ENCODE results near the gene DBI. TPM values are rescaled to one million over a fixed set of nuclear protein-coding genes. Genes with fewer than 3 reads are reported as not detected.

Gene DBI
- total RNA-seq, 1 donor from 2014 or later = 11.2 TPM

DNA sequence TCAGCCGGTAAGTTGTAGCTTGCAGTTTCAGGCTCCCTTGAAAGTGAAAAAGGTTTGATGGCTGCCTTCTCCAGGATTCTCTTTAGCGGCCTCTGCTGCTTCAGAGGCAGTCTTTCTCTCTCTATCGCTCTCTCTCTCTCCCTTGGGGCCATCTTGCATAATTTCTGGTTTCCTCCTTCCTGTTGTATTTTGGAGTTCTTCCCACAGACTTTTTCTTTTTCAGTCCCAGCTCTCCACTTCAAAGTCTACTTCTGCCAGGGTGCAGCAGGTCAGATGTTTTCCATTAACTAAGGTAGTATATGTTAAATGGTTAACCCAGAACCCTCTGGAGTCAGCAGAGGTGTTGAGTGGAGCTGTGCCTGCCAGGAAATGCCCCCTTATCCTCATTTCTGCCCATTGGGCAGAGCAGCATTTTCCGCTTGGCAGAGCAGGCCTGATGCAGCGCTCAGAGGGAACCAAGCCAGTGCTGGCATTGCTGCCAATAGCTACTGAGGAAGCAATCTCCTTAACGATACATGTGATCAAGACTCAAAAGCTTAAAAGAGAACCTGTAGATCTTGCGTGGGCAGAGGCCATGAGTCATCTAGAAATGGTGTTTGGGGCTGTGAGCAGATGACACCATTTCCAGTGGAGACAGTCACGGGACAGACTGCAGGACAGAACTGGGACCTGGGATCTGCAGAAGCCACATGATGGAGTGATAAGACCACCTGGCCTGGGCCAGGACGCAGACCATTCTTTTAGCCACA, 20.8 kb downstream of the DBI start:
- intact Hi-C loops (cut with DNase I) = no loop called here
- H3K36me3 ChIP-seq = no peaks in the 10 kb centered on the region
- DNase-seq (ENCODE audit: low spot score in 2 of 2) = peak; percentile 50 to 71
- peak overlapping the region in 1 of 2 donors; percentile 41 for H3K27ac ChIP-seq
- no peaks in the 10 kb centered on the region for H3K9me3 ChIP-seq
- H3K4me1 ChIP-seq = no peaks in the 10 kb centered on the region
- TF ChIP-seq, protein P1, sequence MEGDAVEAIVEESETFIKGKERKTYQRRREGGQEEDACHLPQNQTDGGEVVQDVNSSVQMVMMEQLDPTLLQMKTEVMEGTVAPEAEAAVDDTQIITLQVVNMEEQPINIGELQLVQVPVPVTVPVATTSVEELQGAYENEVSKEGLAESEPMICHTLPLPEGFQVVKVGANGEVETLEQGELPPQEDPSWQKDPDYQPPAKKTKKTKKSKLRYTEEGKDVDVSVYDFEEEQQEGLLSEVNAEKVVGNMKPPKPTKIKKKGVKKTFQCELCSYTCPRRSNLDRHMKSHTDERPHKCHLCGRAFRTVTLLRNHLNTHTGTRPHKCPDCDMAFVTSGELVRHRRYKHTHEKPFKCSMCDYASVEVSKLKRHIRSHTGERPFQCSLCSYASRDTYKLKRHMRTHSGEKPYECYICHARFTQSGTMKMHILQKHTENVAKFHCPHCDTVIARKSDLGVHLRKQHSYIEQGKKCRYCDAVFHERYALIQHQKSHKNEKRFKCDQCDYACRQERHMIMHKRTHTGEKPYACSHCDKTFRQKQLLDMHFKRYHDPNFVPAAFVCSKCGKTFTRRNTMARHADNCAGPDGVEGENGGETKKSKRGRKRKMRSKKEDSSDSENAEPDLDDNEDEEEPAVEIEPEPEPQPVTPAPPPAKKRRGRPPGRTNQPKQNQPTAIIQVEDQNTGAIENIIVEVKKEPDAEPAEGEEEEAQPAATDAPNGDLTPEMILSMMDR (IDR thresholded peaks at IDR 0.05) = no peak
- H3K4me3 ChIP-seq = no peak overlapping the region
- no peaks in the 10 kb centered on the region for H3K27me3 ChIP-seq

DNA sequence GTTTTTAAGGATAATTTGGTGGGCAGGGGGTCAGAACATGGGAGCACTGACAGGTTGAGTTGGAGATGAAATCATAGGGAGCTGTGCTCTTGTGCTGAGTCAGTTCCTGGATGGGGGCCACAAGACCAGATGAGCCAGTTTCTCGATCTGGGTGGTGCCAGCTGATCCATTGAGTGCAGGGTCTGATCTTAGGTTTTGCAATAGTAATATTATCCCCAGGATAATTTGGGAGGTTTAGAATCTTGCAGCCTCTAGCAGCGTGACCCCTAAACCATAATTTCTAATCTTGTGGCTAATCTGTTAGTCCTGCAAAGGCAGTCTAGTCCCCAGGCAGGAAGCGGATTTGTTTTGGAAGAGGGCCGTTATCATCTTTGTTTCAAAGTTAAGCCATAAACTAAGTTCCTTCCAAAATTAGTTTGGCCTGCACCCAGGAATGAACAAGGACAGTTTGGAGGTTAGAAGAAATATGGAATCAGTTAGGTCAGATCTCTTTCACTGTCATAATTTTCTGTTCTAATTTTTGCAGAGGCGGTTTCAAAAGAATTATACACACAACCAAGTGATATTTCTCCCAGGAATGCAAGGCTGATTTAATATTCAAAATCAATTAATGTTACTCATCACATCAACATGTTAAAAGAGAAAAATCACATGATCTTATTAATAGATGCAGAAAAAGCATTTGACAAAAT, 23.0 kb downstream of the DBI start:
- no peak for DNase-seq (ENCODE audit: low spot score in 2 of 2)
- TF ChIP-seq, protein P1 (IDR thresholded peaks at IDR 0.05) = no peak

DNA sequence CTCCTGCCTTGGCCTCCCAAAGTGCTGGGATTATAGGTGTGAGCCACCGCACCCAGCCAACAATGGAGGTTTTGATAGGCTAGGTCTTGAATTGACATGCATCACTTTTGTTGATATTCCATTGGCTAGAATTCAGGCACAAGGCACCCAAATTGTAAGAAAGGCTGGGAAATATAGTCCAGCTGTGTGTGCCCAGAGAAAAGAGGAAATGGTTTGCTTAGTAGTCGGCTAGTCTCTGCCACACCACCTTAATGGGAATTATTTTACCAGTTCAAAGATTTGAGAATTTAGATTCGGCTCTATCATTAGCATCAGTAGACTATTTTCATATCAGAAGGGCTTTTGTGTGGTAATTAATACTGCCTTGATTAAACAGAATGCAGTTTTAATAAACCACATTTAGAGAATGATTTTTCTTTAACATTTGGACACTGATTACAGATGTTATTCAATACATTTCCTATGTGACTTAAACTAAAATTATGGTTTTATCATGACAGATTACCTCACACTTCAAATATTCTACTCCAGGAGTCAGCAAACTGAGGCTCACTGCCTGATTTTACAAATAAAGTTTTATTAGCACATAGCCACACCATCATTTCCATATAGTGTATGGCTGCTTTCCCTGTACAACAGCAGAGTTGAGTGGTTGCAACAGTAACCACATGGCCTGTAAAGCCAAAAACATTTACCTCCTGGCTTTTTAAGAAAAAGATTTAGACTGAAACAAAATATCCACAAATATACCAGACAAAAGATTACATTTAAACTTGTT, 27.4 kb downstream of the DBI start:
- intact Hi-C loops (cut with DNase I) = no loop called here
- Histone ChIP-seq H3K4me1 (no peaks in the 10 kb centered on the region), H3K9me3 (no peaks in the 10 kb centered on the region), H3K27ac (no peak overlapping the region), H3K36me3 (no peaks in the 10 kb centered on the region), H3K4me3 (no peak overlapping the region), H3K27me3 (no peaks in the 10 kb centered on the region)
- DNase-seq (ENCODE audit: low spot score in 2 of 2) = no peak
- TF ChIP-seq, protein P1 (IDR thresholded peaks at IDR 0.05) = no peak

More for the DNA sequence above, 23.0 kb downstream of the DBI start:
- Histone ChIP-seq H3K27me3 (no peaks in the 10 kb centered on the region), H3K36me3 (no peaks in the 10 kb centered on the region), H3K27ac (no peak overlapping the region), H3K9me3 (no peaks in the 10 kb centered on the region), H3K4me3 (no peak overlapping the region), H3K4me1 (no peaks in the 10 kb centered on the region)
- intact Hi-C loops (cut with DNase I) = no loop called here

DNA sequence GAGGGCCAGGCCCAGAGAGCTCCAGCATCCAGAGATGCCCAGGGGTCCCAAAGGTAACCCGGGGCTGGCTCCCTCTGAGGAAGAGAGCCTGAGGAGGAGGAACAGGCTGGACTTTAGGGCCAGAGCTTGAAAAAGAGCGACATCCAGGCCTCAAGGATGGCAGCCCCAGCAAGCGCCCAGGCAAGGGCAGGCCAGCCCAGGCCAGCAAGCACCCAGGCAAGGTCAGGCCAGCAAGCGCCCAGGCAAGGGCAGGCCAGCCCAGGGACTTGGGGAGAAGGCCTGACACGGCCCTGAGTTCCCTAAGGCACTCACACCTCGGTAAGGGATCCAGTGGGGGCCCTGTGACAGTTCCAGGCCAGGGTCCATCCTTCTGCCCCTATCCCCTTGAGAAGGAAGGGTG, 30.4 kb downstream of the DBI start:
- Histone ChIP-seq H3K36me3 (no peaks in the 10 kb centered on the region), H3K9me3 (no peaks in the 10 kb centered on the region), H3K4me1 (no peaks in the 10 kb centered on the region), H3K27me3 (no peaks in the 10 kb centered on the region), H3K27ac (no peak overlapping the region), H3K4me3 (no peak overlapping the region)
- TF ChIP-seq, protein P1 (IDR thresholded peaks at IDR 0.05) = no peak
- intact Hi-C loops (cut with DNase I) = no loop called here
- no peak for DNase-seq (ENCODE audit: low spot score in 2 of 2)

DNA sequence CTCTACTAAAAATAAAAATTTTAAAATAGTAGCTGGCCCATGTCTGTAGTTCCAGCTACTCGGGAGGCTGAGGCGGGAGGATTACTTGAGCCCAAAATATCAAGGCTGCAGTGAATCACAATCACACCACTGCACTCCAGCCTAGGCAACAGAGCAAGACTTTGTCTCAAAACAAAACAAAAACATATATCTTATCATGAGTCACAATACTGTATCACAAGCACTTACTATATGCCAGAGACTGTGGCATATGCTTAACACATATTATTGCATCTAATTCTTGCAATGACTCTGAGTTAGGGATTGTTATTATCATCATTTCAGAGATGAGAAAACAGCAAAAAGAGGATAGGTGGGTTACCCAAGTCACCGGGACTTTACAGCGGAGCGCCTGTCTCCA, 35.3 kb downstream of the DBI start:
- Histone ChIP-seq H3K4me1 (no peaks in the 10 kb centered on the region), H3K9me3 (no peaks in the 10 kb centered on the region), H3K4me3 (no peak overlapping the region), H3K36me3 (no peaks in the 10 kb centered on the region), H3K27ac (no peak overlapping the region), H3K27me3 (no peaks in the 10 kb centered on the region)
- intact Hi-C loops (cut with DNase I) = no loop called here
- TF ChIP-seq, protein P1 (IDR thresholded peaks at IDR 0.05) = no peak
- DNase-seq (ENCODE audit: low spot score in 2 of 2) = no peak

Data from ascending aorta (tissue), 2 donors.